Measurements from ENCODE around the gene LDLRAD4. TPM values are rescaled to one million over a fixed set of nuclear protein-coding genes. Genes with fewer than 3 reads are reported as not detected.

Gene LDLRAD4
- total RNA-seq, 1 donor from 2014 or later: 1.4 TPM

DNA sequence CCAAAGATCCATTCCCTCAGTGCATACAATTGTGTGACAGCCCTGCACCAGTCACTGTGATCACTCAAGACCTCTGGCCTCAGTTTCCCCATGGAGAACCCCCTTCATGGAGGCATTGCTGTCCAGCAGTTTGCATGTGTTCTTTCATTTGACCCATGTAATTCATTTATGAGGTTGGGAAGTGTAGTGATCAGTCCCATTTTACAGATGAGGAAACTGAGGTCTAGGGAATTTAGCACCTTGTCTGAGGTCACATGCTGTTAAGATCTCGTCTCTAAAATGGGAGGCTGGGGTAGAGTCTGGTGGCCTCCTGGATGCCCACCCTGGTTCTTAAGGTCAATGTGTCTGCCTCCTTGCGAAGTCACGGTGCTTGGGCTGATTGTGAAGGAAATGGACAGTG, 19.1 kb downstream of the LDLRAD4 start:
- Mint-ChIP-seq H3K4me1 (peaks cover 12% of the 10 kb centered on the region), H3K36me3 (ENCODE audit: low read depth) (no peaks in the 10 kb centered on the region), H3K9me3 (no peaks in the 10 kb centered on the region)

DNA sequence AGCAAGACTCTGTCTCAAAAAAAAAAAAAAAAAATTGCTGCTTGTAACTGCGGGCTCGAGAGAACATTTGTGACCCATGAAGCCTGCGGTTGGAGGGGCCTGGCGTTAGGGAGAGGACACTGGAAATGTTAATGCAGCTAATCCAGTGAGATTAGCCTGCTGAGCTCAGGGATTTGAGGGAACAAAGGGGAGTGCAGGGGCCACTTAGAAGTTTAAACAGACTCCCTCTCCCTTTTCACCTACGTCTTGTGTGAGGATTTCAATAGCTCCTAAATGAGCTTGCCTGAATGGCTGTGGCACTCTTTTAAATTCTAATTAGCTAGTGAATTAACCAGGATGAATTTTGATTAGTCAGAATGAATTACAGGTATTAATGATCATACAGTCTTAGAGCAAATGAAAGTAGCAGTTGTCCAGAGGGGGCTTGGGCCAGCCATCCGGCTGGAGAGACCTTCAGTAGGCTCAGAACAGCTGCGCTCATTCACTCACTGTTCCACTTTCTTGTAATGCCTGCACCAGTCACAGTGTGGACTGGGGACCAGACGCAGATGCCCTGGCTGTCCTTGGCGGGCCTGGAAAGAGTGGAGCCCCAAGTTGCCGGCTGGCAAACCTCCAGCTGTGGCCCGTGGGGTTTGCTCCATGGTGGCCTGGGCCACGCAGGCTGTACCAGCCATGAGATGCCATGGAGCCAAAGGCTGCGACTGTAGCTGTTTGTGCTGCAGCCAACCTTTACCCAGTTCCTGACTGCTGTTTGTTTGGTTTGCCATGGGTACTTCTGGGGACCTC, 20.8 kb downstream of the LDLRAD4 start:
- H3K4me1 Mint-ChIP-seq: peaks cover 12% of the 10 kb centered on the region
- H3K4me3 Mint-ChIP-seq: no peak overlapping the region
- peak overlapping the region; percentile 95 for H3K27ac Mint-ChIP-seq (ENCODE audit: unreplicated experiment)
- no peak for DNase-seq (ENCODE audit: low read depth, low spot score)
- H3K9me3 Mint-ChIP-seq: peaks cover 4% of the 10 kb centered on the region
- TF ChIP-seq, protein P1, sequence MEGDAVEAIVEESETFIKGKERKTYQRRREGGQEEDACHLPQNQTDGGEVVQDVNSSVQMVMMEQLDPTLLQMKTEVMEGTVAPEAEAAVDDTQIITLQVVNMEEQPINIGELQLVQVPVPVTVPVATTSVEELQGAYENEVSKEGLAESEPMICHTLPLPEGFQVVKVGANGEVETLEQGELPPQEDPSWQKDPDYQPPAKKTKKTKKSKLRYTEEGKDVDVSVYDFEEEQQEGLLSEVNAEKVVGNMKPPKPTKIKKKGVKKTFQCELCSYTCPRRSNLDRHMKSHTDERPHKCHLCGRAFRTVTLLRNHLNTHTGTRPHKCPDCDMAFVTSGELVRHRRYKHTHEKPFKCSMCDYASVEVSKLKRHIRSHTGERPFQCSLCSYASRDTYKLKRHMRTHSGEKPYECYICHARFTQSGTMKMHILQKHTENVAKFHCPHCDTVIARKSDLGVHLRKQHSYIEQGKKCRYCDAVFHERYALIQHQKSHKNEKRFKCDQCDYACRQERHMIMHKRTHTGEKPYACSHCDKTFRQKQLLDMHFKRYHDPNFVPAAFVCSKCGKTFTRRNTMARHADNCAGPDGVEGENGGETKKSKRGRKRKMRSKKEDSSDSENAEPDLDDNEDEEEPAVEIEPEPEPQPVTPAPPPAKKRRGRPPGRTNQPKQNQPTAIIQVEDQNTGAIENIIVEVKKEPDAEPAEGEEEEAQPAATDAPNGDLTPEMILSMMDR (conservative IDR thresholded peaks at IDR 0.05): no peak
- no peaks in the 10 kb centered on the region for H3K36me3 Mint-ChIP-seq (ENCODE audit: low read depth)
- H3K27me3 Mint-ChIP-seq (ENCODE audit: low read depth): no peaks in the 10 kb centered on the region

More for the DNA sequence above, 19.1 kb downstream of the LDLRAD4 start:
- Mint-ChIP-seq H3K27ac (ENCODE audit: unreplicated experiment) (no peak overlapping the region), H3K4me3 (no peak overlapping the region), H3K27me3 (ENCODE audit: low read depth) (no peaks in the 10 kb centered on the region)
- DNase-seq (ENCODE audit: low read depth, low spot score): no peak
- TF ChIP-seq, protein P1 (conservative IDR thresholded peaks at IDR 0.05): no peak

DNA sequence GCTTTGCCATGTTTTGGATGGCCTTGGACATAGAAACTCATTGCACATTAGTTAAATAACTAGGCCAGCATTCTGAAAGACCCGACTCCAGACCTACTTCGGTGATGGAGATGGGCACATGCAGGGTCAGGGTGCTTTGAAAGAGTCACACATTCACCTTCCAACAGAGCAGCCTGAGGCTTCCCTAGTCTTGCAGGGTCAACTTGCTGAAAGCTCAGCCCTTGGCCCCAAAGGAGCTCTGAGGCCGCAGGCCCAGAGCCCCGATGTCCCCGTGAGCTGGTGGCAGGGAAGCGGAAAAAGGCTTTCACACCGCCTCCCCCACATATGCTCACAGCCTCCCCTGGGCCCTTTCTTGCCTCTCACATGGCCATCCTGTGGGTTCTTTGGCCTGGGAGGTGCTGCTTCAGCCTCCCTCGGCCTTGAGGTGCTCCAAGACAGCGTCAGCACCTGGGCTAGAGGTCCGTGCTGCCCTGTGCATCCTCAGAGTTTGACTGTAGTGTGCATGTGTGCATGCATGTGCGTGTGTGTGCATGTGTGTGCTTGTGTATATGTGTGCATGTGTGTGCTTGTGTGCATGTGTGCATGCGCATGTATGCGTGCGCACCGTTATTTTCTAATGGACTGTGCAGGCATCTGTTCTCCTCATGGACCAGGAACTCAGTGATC, 21.6 kb downstream of the LDLRAD4 start:
- Mint-ChIP-seq H3K27ac (ENCODE audit: unreplicated experiment) (no peak overlapping the region), H3K4me3 (no peak overlapping the region), H3K4me1 (peaks cover 12% of the 10 kb centered on the region), H3K9me3 (peaks cover 6% of the 10 kb centered on the region), H3K36me3 (ENCODE audit: low read depth) (no peaks in the 10 kb centered on the region), H3K27me3 (ENCODE audit: low read depth) (no peaks in the 10 kb centered on the region)
- TF ChIP-seq, protein P1 (conservative IDR thresholded peaks at IDR 0.05): no peak
- no peak for DNase-seq (ENCODE audit: low read depth, low spot score)

DNA sequence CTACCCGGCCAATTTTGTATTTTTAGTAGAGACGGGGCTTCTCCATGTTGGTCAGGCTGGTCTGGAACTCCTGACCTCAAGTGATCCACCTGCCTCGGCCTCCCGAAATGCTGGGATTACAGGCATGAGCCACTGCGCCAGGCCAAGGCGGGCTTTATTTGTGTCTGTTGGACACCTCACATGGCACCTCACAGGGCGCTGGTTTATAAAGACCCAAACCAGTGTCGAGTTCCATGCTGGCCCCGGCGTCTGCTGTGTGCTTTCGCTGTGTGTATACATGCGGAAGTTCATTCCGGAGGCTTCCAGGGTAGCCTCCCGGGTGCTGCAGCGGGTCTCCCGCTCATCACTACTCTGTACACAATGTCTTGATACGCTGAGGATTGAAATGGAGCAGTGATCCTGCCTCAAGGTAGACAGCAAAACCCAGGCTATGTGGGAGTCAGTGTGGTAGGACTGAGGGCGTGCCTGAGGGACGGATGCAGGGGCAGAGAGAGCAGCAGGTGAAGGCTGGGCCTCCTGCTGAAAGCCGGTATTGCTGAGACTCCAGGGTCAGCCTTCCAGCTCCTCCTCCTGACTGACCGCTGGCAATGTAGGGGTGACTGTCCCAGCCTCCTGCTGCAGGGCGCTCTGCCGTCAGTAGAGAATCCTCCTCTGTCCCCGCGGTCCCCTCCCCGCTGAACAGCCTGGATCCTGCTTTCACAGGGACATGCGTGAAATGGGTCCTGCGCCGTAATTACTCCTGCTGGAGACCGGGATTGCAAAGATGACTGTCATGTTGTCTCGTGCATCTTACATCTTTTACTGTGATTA, 22.7 kb downstream of the LDLRAD4 start:
- Mint-ChIP-seq H3K4me3 (no peak overlapping the region), H3K4me1 (peaks cover 5% of the 10 kb centered on the region), H3K27ac (ENCODE audit: unreplicated experiment) (no peak overlapping the region), H3K36me3 (ENCODE audit: low read depth) (no peaks in the 10 kb centered on the region), H3K27me3 (ENCODE audit: low read depth) (no peaks in the 10 kb centered on the region), H3K9me3 (peaks cover 6% of the 10 kb centered on the region)
- TF ChIP-seq, protein P1 (conservative IDR thresholded peaks at IDR 0.05): no peak
- DNase-seq (ENCODE audit: low read depth, low spot score): no peak

DNA sequence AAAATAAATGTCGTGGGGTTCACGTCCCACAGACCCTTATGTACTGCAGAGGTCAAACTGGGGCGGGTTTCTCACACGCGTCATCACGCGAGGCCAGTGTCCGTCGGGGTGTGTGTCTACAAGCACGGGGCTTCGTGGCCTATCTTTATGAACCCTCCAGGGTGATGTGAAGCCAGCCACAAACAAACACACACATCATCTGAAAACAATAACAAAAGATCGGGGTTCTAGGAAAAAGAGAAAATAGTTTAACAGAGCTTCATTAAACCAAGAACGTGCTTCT, 23.3 kb downstream of the LDLRAD4 start:
- no peak overlapping the region for H3K27ac Mint-ChIP-seq (ENCODE audit: unreplicated experiment)
- H3K36me3 Mint-ChIP-seq (ENCODE audit: low read depth): no peaks in the 10 kb centered on the region
- no peaks in the 10 kb centered on the region for H3K27me3 Mint-ChIP-seq (ENCODE audit: low read depth)
- no peak for DNase-seq (ENCODE audit: low read depth, low spot score)
- peaks cover 6% of the 10 kb centered on the region for H3K9me3 Mint-ChIP-seq
- peaks cover 5% of the 10 kb centered on the region for H3K4me1 Mint-ChIP-seq
- H3K4me3 Mint-ChIP-seq: no peak overlapping the region
- TF ChIP-seq, protein P1 (conservative IDR thresholded peaks at IDR 0.05): no peak

All from neural crest cell (in vitro differentiated cells).